ENCODE data around the gene ITGB8.

ITGB8 gene

DNA sequence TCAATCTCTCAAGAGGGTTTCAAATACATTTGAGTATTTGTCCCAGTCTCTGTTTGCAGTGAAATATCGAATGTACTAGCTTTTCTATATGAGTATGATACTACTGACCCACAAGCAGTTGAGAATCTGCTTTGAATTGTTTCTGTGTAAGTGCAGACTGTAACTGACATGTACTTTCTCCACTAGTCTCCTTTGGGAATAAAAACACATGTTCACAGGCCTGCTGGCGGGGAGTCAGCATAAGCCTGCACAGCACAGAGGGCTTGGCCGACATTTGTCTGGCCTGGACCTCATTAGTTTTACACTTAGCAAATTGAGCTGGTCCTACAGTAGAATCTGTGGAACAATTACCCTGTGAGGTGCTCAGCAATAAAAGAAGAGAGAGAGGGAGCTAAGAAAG, 72.6 kb downstream of the ITGB8 start:
- Histone ChIP-seq H3K79me2 (ENCODE audit: insufficient read depth, low read length) (no peaks in the 10 kb centered on the region), H3K4me1 (ENCODE audit: insufficient read depth, low read length) (no peaks in the 10 kb centered on the region), H4K20me1 (ENCODE audit: insufficient read depth, low read length) (no peaks in the 10 kb centered on the region), H3K9me3 (ENCODE audit: insufficient read depth, low read length, severe bottlenecking) (no peaks in the 10 kb centered on the region), H2AFZ (ENCODE audit: low read depth, low read length) (no peak overlapping the region), H3K4me2 (ENCODE audit: insufficient read depth, low read length) (no peak overlapping the region), H3K27ac (ENCODE audit: low read length) (no peak overlapping the region), H3K36me3 (ENCODE audit: insufficient read depth, low read length) (no peaks in the 10 kb centered on the region), H3K27me3 (ENCODE audit: insufficient read depth, low read length, poor library complexity) (no peaks in the 10 kb centered on the region), H3K9ac (ENCODE audit: low read depth, low read length) (no peak overlapping the region), H3K4me3 (ENCODE audit: low read depth in 1 of 2, low read length in 2 of 2) (no peak overlapping the region)
- DNase-seq (no peak), ATAC-seq (ENCODE audit: insufficient read depth, low read depth) (no peak)
- no peak for TF ChIP-seq EZH2 (IDR thresholded peaks at IDR 0.05; ENCODE audit: borderline replicate concordance, low read depth, low read length, severe bottlenecking)
- TF ChIP-seq, protein P1, sequence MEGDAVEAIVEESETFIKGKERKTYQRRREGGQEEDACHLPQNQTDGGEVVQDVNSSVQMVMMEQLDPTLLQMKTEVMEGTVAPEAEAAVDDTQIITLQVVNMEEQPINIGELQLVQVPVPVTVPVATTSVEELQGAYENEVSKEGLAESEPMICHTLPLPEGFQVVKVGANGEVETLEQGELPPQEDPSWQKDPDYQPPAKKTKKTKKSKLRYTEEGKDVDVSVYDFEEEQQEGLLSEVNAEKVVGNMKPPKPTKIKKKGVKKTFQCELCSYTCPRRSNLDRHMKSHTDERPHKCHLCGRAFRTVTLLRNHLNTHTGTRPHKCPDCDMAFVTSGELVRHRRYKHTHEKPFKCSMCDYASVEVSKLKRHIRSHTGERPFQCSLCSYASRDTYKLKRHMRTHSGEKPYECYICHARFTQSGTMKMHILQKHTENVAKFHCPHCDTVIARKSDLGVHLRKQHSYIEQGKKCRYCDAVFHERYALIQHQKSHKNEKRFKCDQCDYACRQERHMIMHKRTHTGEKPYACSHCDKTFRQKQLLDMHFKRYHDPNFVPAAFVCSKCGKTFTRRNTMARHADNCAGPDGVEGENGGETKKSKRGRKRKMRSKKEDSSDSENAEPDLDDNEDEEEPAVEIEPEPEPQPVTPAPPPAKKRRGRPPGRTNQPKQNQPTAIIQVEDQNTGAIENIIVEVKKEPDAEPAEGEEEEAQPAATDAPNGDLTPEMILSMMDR (IDR thresholded peaks at IDR 0.05; ENCODE audit: borderline replicate concordance, extremely low read depth, low read length, poor library complexity, severe bottlenecking), result no peak

DNA sequence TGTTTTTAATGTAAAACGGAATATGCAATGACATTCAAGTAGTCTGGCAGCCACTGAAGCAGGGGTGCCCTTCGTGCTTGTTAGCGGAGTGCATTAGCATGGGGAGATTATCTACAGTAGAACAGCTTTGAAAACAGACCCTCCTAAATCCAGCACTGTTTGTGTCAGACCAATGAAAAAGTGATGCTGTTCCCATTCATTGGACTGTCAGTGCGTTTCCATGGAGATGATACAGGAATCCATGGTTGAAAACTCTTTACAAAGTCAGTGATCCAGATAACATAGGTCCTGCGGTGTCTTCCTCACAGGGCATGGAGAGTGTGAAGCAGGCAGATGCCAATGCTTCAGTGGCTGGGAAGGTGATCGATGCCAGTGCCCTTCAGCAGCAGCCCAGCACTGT, 73.6 kb downstream of the ITGB8 start:
- Histone ChIP-seq H3K9ac (ENCODE audit: low read depth, low read length) (no peak overlapping the region), H3K9me3 (ENCODE audit: insufficient read depth, low read length, severe bottlenecking) (no peaks in the 10 kb centered on the region), H3K27ac (ENCODE audit: low read length) (no peak overlapping the region), H3K4me2 (ENCODE audit: insufficient read depth, low read length) (no peak overlapping the region), H3K79me2 (ENCODE audit: insufficient read depth, low read length) (no peaks in the 10 kb centered on the region), H3K4me1 (ENCODE audit: insufficient read depth, low read length) (no peaks in the 10 kb centered on the region), H2AFZ (ENCODE audit: low read depth, low read length) (no peak overlapping the region), H4K20me1 (ENCODE audit: insufficient read depth, low read length) (no peaks in the 10 kb centered on the region), H3K27me3 (ENCODE audit: insufficient read depth, low read length, poor library complexity) (no peaks in the 10 kb centered on the region), H3K4me3 (ENCODE audit: low read depth in 1 of 2, low read length in 2 of 2) (no peak overlapping the region), H3K36me3 (ENCODE audit: insufficient read depth, low read length) (no peaks in the 10 kb centered on the region)
- ATAC-seq (ENCODE audit: insufficient read depth, low read depth), result no peak
- no peak for DNase-seq
- no peak for TF ChIP-seq EZH2 (IDR thresholded peaks at IDR 0.05; ENCODE audit: borderline replicate concordance, low read depth, low read length, severe bottlenecking)
- TF ChIP-seq, protein P1 (IDR thresholded peaks at IDR 0.05; ENCODE audit: borderline replicate concordance, extremely low read depth, low read length, poor library complexity, severe bottlenecking), result no peak

DNA sequence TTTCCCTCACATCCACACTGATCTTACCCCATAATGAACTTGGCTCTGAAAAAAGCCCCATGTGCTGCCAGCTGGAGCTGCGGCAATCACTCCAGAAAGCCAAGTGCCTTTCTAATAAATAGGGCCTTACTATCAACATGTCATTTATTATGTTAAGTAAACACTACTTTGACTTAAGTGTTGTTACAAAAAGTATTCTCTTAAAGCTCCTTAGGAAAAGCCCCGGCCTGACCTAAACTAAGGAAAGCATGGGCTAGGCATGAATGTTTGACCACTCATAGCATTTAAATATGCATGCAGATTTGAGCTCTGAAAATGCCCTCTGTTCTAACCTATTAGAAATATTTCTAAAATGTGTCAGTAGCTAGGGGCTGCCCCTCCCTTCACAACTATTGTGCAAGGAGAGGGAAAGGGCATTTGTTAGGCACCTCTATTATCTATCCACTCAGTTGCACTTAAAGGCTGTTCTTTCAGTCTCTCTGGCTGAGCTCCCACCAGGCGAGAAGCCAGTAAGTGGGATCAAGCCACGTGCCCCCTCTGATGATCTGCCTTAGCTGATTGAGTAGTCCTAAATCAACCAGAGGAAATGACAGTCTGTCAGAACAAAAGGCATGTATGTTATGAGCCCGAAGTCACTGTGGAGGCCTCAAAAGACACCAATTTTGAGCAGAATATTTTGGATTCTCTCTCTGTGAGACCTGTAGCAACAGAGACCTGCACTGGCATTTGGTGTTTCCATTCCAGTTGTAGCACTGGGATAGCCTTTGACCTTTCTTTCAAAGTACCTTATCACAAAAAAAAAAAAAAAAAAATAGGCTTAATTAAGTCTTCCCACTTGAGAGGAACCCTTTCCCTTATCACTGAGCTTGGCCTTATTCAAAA, 77.1 kb downstream of the ITGB8 start:
- no peaks in the 10 kb centered on the region for H4K20me1 ChIP-seq (ENCODE audit: insufficient read depth, low read length)
- ATAC-seq (ENCODE audit: insufficient read depth, low read depth) (no peak), DNase-seq (no peak)
- no peak overlapping the region for H3K4me2 ChIP-seq (ENCODE audit: insufficient read depth, low read length)
- H3K9me3 ChIP-seq (ENCODE audit: insufficient read depth, low read length, severe bottlenecking), result no peaks in the 10 kb centered on the region
- H2AFZ ChIP-seq (ENCODE audit: low read depth, low read length), result no peak overlapping the region
- H3K27ac ChIP-seq (ENCODE audit: low read length), result no peak overlapping the region
- H3K36me3 ChIP-seq (ENCODE audit: insufficient read depth, low read length), result no peaks in the 10 kb centered on the region
- H3K4me3 ChIP-seq (ENCODE audit: low read depth in 1 of 2, low read length in 2 of 2), result no peak overlapping the region
- H3K9ac ChIP-seq (ENCODE audit: low read depth, low read length), result no peak overlapping the region
- TF ChIP-seq, protein P1 (IDR thresholded peaks at IDR 0.05; ENCODE audit: borderline replicate concordance, extremely low read depth, low read length, poor library complexity, severe bottlenecking), result no peak
- no peak for TF ChIP-seq EZH2 (IDR thresholded peaks at IDR 0.05; ENCODE audit: borderline replicate concordance, low read depth, low read length, severe bottlenecking)
- no peaks in the 10 kb centered on the region for H3K27me3 ChIP-seq (ENCODE audit: insufficient read depth, low read length, poor library complexity)
- H3K79me2 ChIP-seq (ENCODE audit: insufficient read depth, low read length), result no peaks in the 10 kb centered on the region
- H3K4me1 ChIP-seq (ENCODE audit: insufficient read depth, low read length), result no peaks in the 10 kb centered on the region

Data from DND-41 (cell line).